Measurements from ENCODE around the gene ZNF784.

Gene ZNF784

DNA sequence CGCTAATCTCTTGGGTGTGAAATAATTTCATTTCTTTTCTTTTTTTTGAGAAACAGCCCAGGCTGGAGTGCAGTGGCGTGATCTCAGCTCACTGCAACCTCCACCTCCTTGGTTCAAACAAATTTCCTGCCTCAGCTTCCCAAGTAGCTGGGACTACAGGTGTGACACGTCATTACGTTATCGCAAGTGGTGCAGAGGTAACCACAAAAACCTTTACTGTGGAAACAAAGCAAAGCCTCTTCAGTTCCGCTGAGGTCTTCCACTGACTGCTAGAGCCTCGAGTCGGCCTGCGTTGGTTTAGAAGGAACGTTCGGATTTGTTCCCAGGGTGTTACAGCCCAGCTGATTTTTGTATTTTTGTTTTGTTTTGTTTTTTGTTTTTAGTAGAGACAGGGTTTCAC lies 2.0 kb upstream of the ZNF784 start:
- Histone ChIP-seq H3K4me1 (ENCODE audit: control insufficient read depth, insufficient read depth, low read length) (no peaks in the 10 kb centered on the region), H3K36me3 (ENCODE audit: control insufficient read depth, insufficient read depth, low read length) (peaks cover 4% of the 10 kb centered on the region; the same call in 1 of the 2 replicates), H3K27ac (ENCODE audit: low read depth, low read length) (no peak overlapping the region), H3K9me3 (ENCODE audit: control insufficient read depth, insufficient read depth, low read length) (no peaks in the 10 kb centered on the region), H3K9ac (ENCODE audit: low read depth, low read length) (no peak overlapping the region), H3K27me3 (ENCODE audit: control insufficient read depth, insufficient read depth, low read length) (no peaks in the 10 kb centered on the region), H3K4me3 (ENCODE audit: low read depth, low read length) (no peak overlapping the region)

GRCh38 chr19:55625004-55625326 lies 599 bp upstream of the ZNF784 start:
- Histone ChIP-seq H3K4me3 (ENCODE audit: low read depth, low read length) (peak overlapping the region; percentile 69), H3K4me1 (ENCODE audit: control insufficient read depth, insufficient read depth, low read length) (no peaks in the 10 kb centered on the region), H3K9ac (ENCODE audit: low read depth, low read length) (no peak overlapping the region), H3K27ac (ENCODE audit: low read depth, low read length) (peak overlapping the region; percentile 98), H3K27me3 (ENCODE audit: control insufficient read depth, insufficient read depth, low read length) (no peaks in the 10 kb centered on the region), H3K36me3 (ENCODE audit: control insufficient read depth, insufficient read depth, low read length) (peaks cover 13% of the 10 kb centered on the region), H3K9me3 (ENCODE audit: control insufficient read depth, insufficient read depth, low read length) (no peaks in the 10 kb centered on the region)

- no peaks in the 10 kb centered on the region for H3K9me3 ChIP-seq (ENCODE audit: control insufficient read depth, insufficient read depth, low read length)
- H3K36me3 ChIP-seq (ENCODE audit: control insufficient read depth, insufficient read depth, low read length), result peaks cover 13% of the 10 kb centered on the region
- H3K27me3 ChIP-seq (ENCODE audit: control insufficient read depth, insufficient read depth, low read length), result no peaks in the 10 kb centered on the region
- H3K9ac ChIP-seq (ENCODE audit: low read depth, low read length), result no peak overlapping the region
- H3K4me3 ChIP-seq (ENCODE audit: low read depth, low read length), result peak overlapping the region; percentile 45
- H3K4me1 ChIP-seq (ENCODE audit: control insufficient read depth, insufficient read depth, low read length), result no peaks in the 10 kb centered on the region
- H3K27ac ChIP-seq (ENCODE audit: low read depth, low read length), result no peak overlapping the region
These were observed 805 bp downstream of the ZNF784 start for GRCh38 chr19:55623561-55623960.

DNA sequence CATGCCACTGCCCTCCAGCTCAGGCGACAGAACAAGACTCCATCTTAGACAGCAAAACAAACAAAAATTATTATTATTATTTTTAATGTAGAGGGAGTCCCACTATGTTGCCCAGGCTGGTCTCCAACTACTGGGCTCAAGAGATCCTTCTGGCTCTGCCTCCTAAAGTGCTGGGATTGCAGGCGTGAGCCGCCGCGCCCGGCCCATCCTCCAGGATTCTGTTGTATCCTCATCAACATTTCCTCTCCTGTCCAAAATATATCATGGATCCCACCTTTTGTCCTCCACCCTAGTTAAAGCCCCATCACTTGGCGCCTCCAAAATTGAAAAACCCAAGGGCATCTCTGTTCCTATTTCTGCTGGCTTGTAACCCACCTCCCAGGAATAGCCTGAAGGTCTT lies 1.2 kb downstream of the ZNF784 start:
- Histone ChIP-seq H3K9me3 (ENCODE audit: control insufficient read depth, insufficient read depth, low read length) (no peaks in the 10 kb centered on the region), H3K27ac (ENCODE audit: low read depth, low read length) (no peak overlapping the region), H3K4me1 (ENCODE audit: control insufficient read depth, insufficient read depth, low read length) (no peaks in the 10 kb centered on the region), H3K27me3 (ENCODE audit: control insufficient read depth, insufficient read depth, low read length) (no peaks in the 10 kb centered on the region), H3K36me3 (ENCODE audit: control insufficient read depth, insufficient read depth, low read length) (peaks cover 13% of the 10 kb centered on the region), H3K9ac (ENCODE audit: low read depth, low read length) (no peak overlapping the region), H3K4me3 (ENCODE audit: low read depth, low read length) (no peak overlapping the region)

DNA sequence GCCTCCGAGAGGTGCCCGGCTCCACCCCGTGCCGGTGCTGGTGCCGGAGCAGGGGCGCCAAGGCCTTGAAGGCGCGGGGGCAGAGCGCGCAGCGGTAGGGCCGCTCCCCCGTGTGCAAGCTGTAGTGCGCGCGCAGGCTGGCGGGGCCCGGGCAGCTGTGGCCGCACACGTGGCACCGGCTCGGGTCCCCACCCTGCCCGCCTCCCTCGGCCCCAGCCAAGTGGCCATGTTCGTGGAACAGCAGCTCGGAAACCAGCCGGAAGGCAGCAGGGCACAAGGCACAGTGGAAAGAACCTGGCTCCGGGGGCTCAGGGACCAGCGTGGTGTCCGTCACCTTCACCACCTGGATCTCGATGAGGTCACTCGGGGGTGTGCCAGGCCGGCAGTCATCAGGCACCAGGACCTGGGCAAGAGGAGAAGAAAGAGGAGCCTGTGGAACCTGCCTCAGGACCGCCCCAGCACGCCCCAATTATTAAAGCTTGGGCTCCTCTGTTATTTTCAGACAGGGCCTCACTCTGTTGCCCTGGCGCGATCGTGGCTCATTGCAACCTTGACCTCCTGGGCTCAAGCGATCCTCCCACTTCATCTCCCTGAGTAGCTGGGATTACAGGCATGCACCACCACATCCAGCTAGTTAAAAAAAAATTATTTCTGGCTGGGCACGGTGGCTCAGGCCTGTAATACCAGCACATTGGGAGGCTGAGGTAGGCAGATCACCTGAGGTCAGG lies 2.0 kb downstream of the ZNF784 start:
- H3K9me3 ChIP-seq (ENCODE audit: control insufficient read depth, insufficient read depth, low read length), result no peaks in the 10 kb centered on the region
- peaks cover 16% of the 10 kb centered on the region for H3K36me3 ChIP-seq (ENCODE audit: control insufficient read depth, insufficient read depth, low read length)
- no peaks in the 10 kb centered on the region for H3K27me3 ChIP-seq (ENCODE audit: control insufficient read depth, insufficient read depth, low read length)
- H3K4me1 ChIP-seq (ENCODE audit: control insufficient read depth, insufficient read depth, low read length), result no peaks in the 10 kb centered on the region
- no peak overlapping the region for H3K4me3 ChIP-seq (ENCODE audit: low read depth, low read length)
- no peak overlapping the region for H3K27ac ChIP-seq (ENCODE audit: low read depth, low read length)
- H3K9ac ChIP-seq (ENCODE audit: low read depth, low read length), result no peak overlapping the region

- Histone ChIP-seq H3K4me3 (ENCODE audit: low read depth, low read length) (no peak overlapping the region), H3K9ac (ENCODE audit: low read depth, low read length) (no peak overlapping the region), H3K27me3 (ENCODE audit: control insufficient read depth, insufficient read depth, low read length) (no peaks in the 10 kb centered on the region), H3K9me3 (ENCODE audit: control insufficient read depth, insufficient read depth, low read length) (no peaks in the 10 kb centered on the region), H3K36me3 (ENCODE audit: control insufficient read depth, insufficient read depth, low read length) (peaks cover 21% of the 10 kb centered on the region), H3K27ac (ENCODE audit: low read depth, low read length) (no peak overlapping the region), H3K4me1 (ENCODE audit: control insufficient read depth, insufficient read depth, low read length) (no peaks in the 10 kb centered on the region)
These were observed 2.6 kb downstream of the ZNF784 start for GRCh38 chr19:55621673-55622231.

DNA sequence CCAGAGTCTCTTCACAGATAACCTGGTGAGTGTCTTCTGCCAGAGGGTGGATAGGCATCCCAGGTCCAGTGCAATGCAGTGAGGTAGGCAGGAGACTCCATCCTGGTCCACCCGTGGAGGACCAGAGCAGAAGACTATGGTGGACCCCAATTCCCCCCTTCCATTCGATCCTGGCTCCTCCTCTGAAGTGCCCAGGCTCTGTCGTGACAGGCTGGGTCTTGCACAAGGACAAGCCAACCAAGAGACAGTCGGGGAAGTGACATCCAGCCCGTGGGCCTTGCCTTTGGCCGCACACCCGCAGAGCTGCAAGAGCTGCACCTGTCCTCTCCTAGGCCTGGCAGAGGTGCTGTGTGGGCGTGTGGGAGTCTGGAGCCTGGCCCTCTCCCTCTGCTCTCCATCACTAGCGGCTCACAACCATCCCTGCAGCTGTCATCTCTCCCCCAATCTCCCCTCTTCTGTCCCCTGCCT lies 3.1 kb downstream of the ZNF784 start:
- H3K27ac ChIP-seq (ENCODE audit: low read depth, low read length), result no peak overlapping the region

DNA sequence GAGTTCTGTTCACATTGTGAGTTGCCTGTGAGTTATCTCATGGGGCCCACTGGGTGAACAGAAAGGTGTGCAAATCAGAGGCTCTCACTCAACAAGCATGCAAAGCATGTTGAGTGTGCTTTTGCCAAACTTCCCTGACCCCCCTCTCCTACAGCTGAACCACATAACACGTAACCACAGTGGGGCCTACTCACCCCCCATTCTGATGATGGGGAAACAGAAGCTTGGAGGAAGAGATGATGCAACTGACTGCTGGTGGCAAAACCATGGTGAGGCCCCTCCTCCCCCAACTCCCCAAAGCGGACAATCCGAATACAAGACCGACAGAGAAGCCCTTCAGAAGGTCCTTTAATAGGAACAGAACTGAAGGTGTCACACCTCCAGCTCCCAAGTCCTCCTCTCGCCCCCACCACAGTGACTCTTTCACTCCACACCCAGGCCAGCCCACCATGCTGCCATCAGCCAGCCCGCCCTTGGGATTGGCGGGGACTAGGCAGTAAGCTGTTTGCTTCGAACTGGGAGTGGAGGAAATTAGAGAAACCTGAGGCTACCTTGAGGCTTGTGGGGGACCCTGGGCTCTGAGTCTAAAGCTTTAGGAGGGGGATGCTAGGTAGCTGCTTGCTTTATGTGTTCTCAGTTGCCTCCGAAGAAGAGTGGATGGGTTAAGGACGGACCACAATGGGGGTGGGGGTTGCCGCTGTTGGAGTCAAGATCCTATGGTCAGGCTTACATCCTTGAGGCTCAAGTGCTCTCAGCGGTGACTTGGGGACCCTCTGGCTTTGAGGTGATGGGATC lies 3.8 kb downstream of the ZNF784 start:
- H3K36me3 ChIP-seq (ENCODE audit: control insufficient read depth, insufficient read depth, low read length), result peaks cover 30% of the 10 kb centered on the region
- H3K4me3 ChIP-seq (ENCODE audit: low read depth, low read length), result no peak overlapping the region
- H3K4me1 ChIP-seq (ENCODE audit: control insufficient read depth, insufficient read depth, low read length), result no peaks in the 10 kb centered on the region
- no peak overlapping the region for H3K9ac ChIP-seq (ENCODE audit: low read depth, low read length)
- H3K9me3 ChIP-seq (ENCODE audit: control insufficient read depth, insufficient read depth, low read length), result no peaks in the 10 kb centered on the region
- H3K27ac ChIP-seq (ENCODE audit: low read depth, low read length), result no peak overlapping the region
- H3K27me3 ChIP-seq (ENCODE audit: control insufficient read depth, insufficient read depth, low read length), result no peaks in the 10 kb centered on the region

More for the DNA sequence above, 3.1 kb downstream of the ZNF784 start:
- Histone ChIP-seq H3K36me3 (ENCODE audit: control insufficient read depth, insufficient read depth, low read length) (peaks cover 26% of the 10 kb centered on the region), H3K9me3 (ENCODE audit: control insufficient read depth, insufficient read depth, low read length) (no peaks in the 10 kb centered on the region), H3K4me3 (ENCODE audit: low read depth, low read length) (no peak overlapping the region), H3K9ac (ENCODE audit: low read depth, low read length) (no peak overlapping the region), H3K27me3 (ENCODE audit: control insufficient read depth, insufficient read depth, low read length) (no peaks in the 10 kb centered on the region), H3K4me1 (ENCODE audit: control insufficient read depth, insufficient read depth, low read length) (no peaks in the 10 kb centered on the region)

DNA sequence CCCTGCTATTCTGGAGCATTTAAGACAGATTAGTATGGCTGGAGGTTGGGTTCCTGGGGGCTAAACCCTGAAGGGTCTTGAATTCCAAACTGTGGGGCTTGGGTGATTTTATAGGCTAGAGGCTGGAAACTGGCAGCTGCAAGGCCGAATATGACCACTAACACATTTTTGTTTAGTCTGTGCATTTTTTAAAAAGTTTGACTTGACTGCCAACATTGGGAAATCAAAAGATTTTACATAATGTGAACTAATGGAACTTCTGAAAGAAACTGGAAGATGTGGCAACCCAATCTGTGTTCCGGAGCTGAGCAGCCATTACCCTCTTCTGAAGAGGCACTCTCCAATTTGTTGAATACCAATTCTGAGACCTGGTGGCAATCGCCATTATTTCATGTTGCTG lies 5.1 kb downstream of the ZNF784 start:
- no peaks in the 10 kb centered on the region for H3K27me3 ChIP-seq (ENCODE audit: control insufficient read depth, insufficient read depth, low read length)
- no peaks in the 10 kb centered on the region for H3K9me3 ChIP-seq (ENCODE audit: control insufficient read depth, insufficient read depth, low read length)
- H3K4me3 ChIP-seq (ENCODE audit: low read depth, low read length), result no peak overlapping the region
- no peak overlapping the region for H3K9ac ChIP-seq (ENCODE audit: low read depth, low read length)
- H3K4me1 ChIP-seq (ENCODE audit: control insufficient read depth, insufficient read depth, low read length), result no peaks in the 10 kb centered on the region
- peaks cover 38% of the 10 kb centered on the region for H3K36me3 ChIP-seq (ENCODE audit: control insufficient read depth, insufficient read depth, low read length)
- H3K27ac ChIP-seq (ENCODE audit: low read depth, low read length), result no peak overlapping the region

DNA sequence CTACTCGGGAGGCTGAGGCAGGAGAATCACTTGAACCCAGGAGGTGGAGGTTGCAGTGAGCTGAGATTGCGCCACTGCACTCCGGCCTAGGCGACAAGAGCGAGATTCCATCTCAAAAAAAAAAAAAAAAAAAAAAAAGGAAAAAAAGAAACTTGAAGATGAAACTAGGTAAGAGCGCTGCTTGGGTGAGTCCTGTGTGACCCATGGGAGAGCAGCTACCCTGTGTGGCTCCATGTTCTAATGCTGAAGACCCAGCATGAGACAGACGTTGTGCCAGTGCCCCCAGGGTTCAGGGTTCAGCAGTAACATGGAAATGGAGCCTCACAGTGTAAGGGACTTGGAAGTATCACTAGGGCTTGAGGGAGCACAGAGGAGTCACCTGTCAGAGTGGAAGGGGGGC lies 5.9 kb downstream of the ZNF784 start:
- Histone ChIP-seq H3K9me3 (ENCODE audit: control insufficient read depth, insufficient read depth, low read length) (no peaks in the 10 kb centered on the region), H3K36me3 (ENCODE audit: control insufficient read depth, insufficient read depth, low read length) (peaks cover 38% of the 10 kb centered on the region), H3K27ac (ENCODE audit: low read depth, low read length) (no peak overlapping the region), H3K9ac (ENCODE audit: low read depth, low read length) (no peak overlapping the region), H3K4me1 (ENCODE audit: control insufficient read depth, insufficient read depth, low read length) (no peaks in the 10 kb centered on the region), H3K27me3 (ENCODE audit: control insufficient read depth, insufficient read depth, low read length) (no peaks in the 10 kb centered on the region), H3K4me3 (ENCODE audit: low read depth, low read length) (no peak overlapping the region)

GRCh38 chr19:55617426-55617825 lies 6.9 kb downstream of the ZNF784 start:
- no peak overlapping the region for H3K9ac ChIP-seq (ENCODE audit: low read depth, low read length)
- no peak overlapping the region for H3K4me3 ChIP-seq (ENCODE audit: low read depth, low read length)
- no peaks in the 10 kb centered on the region for H3K9me3 ChIP-seq (ENCODE audit: control insufficient read depth, insufficient read depth, low read length)
- H3K4me1 ChIP-seq (ENCODE audit: control insufficient read depth, insufficient read depth, low read length), result no peaks in the 10 kb centered on the region
- no peaks in the 10 kb centered on the region for H3K27me3 ChIP-seq (ENCODE audit: control insufficient read depth, insufficient read depth, low read length)
- peaks cover 38% of the 10 kb centered on the region for H3K36me3 ChIP-seq (ENCODE audit: control insufficient read depth, insufficient read depth, low read length)
- H3K27ac ChIP-seq (ENCODE audit: low read depth, low read length), result no peak overlapping the region

All from HUES48 (cell line).